ENCODE measurements around the gene CHD6.

DNA sequence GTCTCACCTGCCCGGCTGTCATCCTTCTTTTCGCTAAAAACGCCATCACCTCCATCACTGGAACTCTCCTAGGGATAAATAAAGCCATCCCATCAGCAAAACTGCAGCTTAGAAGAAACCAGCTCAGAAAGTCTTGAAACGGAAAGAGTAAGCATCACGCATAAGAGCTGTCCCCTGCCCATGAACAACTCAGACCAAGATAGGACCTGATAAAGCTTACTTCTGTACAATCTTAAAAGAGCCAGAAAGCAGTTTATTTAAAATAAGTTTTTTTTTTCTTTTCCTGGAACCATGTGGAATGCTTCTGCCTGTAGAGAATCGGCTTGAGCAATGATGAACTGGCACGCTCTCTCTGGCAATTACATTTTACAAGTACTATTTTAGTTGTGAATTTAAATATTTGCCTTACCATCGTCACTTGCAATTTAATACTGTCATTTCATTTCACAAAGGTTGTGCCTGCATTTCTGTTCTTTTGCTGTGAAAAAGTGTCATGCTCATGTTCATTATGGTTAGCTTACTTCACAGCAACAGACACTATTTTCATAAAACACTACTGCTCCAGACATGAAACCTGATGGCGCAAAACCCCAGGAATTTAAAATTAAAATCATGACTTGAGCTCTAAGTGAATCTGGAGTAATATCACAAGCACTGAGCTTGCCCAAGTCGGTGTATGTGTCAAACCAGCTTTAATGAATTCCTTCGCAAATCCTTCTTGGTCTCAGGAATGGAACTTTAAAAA, 191.9 kb downstream of the CHD6 start:
- TF ChIP-seq, protein P1, sequence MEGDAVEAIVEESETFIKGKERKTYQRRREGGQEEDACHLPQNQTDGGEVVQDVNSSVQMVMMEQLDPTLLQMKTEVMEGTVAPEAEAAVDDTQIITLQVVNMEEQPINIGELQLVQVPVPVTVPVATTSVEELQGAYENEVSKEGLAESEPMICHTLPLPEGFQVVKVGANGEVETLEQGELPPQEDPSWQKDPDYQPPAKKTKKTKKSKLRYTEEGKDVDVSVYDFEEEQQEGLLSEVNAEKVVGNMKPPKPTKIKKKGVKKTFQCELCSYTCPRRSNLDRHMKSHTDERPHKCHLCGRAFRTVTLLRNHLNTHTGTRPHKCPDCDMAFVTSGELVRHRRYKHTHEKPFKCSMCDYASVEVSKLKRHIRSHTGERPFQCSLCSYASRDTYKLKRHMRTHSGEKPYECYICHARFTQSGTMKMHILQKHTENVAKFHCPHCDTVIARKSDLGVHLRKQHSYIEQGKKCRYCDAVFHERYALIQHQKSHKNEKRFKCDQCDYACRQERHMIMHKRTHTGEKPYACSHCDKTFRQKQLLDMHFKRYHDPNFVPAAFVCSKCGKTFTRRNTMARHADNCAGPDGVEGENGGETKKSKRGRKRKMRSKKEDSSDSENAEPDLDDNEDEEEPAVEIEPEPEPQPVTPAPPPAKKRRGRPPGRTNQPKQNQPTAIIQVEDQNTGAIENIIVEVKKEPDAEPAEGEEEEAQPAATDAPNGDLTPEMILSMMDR (IDR thresholded peaks at IDR 0.05): no peak
- TF ChIP-seq POLR2A (IDR thresholded peaks at IDR 0.05): no peak

All from testis (tissue), 2 donors.